GM21390 (cell line): ENCODE results near the gene M1AP.
A peak's percentile ranks its signal among the peaks of the same experiment; 100 is the strongest.

Experiments
- ATAC-seq: cut with Tn5 transposase; IDR thresholded peaks from one replicate; pipeline ENCODE4 v1.9.1; 2021; ENCODE audit not compliant: unreplicated experiment

Gene M1AP

GRCh38 chr2:74528600-74529356 is 119.4 kb downstream of the M1AP start:
- ATAC-seq: peak; percentile 7

GRCh38 chr2:74527741-74528140 is 120.4 kb downstream of the M1AP start:
- no peak for ATAC-seq

GRCh38 chr2:74526649-74527230 is 121.4 kb downstream of the M1AP start:
- no peak for ATAC-seq

GRCh38 chr2:74525717-74526648 is 122.1 kb downstream of the M1AP start, which contains the start of gene DQX1:
TSS of gene DQX1 (minus strand) at chr2:74526231. CDS start at chr2:74525729, 502 bp downstream.
- no peak for ATAC-seq

- ATAC-seq: no peak
Measured at GRCh38 chr2:74524955-74525716, 123.0 kb downstream of the M1AP start.

GRCh38 chr2:74524005-74524404 is 124.1 kb downstream of the M1AP start:
- no peak for ATAC-seq

GRCh38 chr2:74522516-74522915 is 125.6 kb downstream of the M1AP start:
- ATAC-seq: no peak

GRCh38 chr2:74516650-74517049 is 131.5 kb downstream of the M1AP start:
- no peak for ATAC-seq

- peak; percentile 66 for ATAC-seq
Measured at GRCh38 chr2:74515981-74516633, 132.0 kb downstream of the M1AP start.

- no peak for ATAC-seq
Measured at GRCh38 chr2:74515271-74515980, 132.7 kb downstream of the M1AP start.

- ATAC-seq: no peak
Measured at GRCh38 chr2:74514368-74515270, 133.5 kb downstream of the M1AP start, which contains the start of gene TLX2. TSS of gene TLX2 (plus strand) at chr2:74514450. CDS start at chr2:74514807, 357 bp downstream.

- ATAC-seq: no peak
Measured at GRCh38 chr2:74513605-74514367, 134.3 kb downstream of the M1AP start.

- ATAC-seq: no peak
Measured at GRCh38 chr2:74512744-74513604, 135.2 kb downstream of the M1AP start.

- ATAC-seq: no peak
Measured at GRCh38 chr2:74511104-74511989, 136.8 kb downstream of the M1AP start.

- no peak for ATAC-seq
Measured at GRCh38 chr2:74510272-74510671, 137.9 kb downstream of the M1AP start.
